Measurements from ENCODE around the gene DYSF.
A peak's percentile ranks its signal among the peaks of the same experiment; 100 is the strongest.

Gene DYSF

GRCh38 chr2:71530641-71531332 is 77.4 kb downstream of the DYSF start:
- DNase-seq (ENCODE audit: low spot score) = peak; percentile 67

- no peak for DNase-seq (ENCODE audit: low spot score)
Measured at GRCh38 chr2:71531522-71532047, 78.2 kb downstream of the DYSF start.

- DNase-seq (ENCODE audit: low spot score) = no peak
Measured at GRCh38 chr2:71532327-71532726, 79.0 kb downstream of the DYSF start.

GRCh38 chr2:71534201-71534600 is 80.8 kb downstream of the DYSF start:
- no peak for DNase-seq (ENCODE audit: low spot score)

GRCh38 chr2:71534826-71535225 is 81.5 kb downstream of the DYSF start:
- DNase-seq (ENCODE audit: low spot score) = no peak

GRCh38 chr2:71535526-71535925 is 82.2 kb downstream of the DYSF start:
- no peak for DNase-seq (ENCODE audit: low spot score)

GRCh38 chr2:71536226-71536671 is 82.9 kb downstream of the DYSF start:
- peak; percentile 87 for DNase-seq (ENCODE audit: low spot score)

- DNase-seq (ENCODE audit: low spot score) = no peak
Measured at GRCh38 chr2:71538241-71538640, 84.9 kb downstream of the DYSF start.

- DNase-seq (ENCODE audit: low spot score) = no peak
Measured at GRCh38 chr2:71538656-71539265, 85.4 kb downstream of the DYSF start.

- no peak for DNase-seq (ENCODE audit: low spot score)
Measured at GRCh38 chr2:71540818-71541217, 87.5 kb downstream of the DYSF start.

- no peak for DNase-seq (ENCODE audit: low spot score)
Measured at GRCh38 chr2:71544919-71545571, 91.7 kb downstream of the DYSF start.

GRCh38 chr2:71545572-71546274 is 92.4 kb downstream of the DYSF start:
- DNase-seq (ENCODE audit: low spot score) = peak; percentile 65

- no peak for DNase-seq (ENCODE audit: low spot score)
Measured at GRCh38 chr2:71546275-71546638, 92.9 kb downstream of the DYSF start.

GRCh38 chr2:71546777-71547281 is 93.5 kb downstream of the DYSF start:
- no peak for DNase-seq (ENCODE audit: low spot score)

GRCh38 chr2:71547616-71548285 is 94.4 kb downstream of the DYSF start:
- no peak for DNase-seq (ENCODE audit: low spot score)

- DNase-seq (ENCODE audit: low spot score) = peak; percentile 88
Measured at GRCh38 chr2:71548646-71549425, 95.5 kb downstream of the DYSF start.

GRCh38 chr2:71550801-71551630 is 97.7 kb downstream of the DYSF start:
- DNase-seq (ENCODE audit: low spot score) = no peak

GRCh38 chr2:71551631-71551915 is 98.2 kb downstream of the DYSF start:
- DNase-seq (ENCODE audit: low spot score) = no peak

GRCh38 chr2:71552356-71552755 is 99.0 kb downstream of the DYSF start:
- DNase-seq (ENCODE audit: low spot score) = no peak

GRCh38 chr2:71552861-71553301 is 99.5 kb downstream of the DYSF start:
- no peak for DNase-seq (ENCODE audit: low spot score)
